HL-60 (cell line): ENCODE results near the gene NRL.

Source experiments
- DNase-seq, 2 experiments: peaks; one replicate each; pipeline ENCODE4 v3.0.0-alpha.2; 2010 to 2020; ENCODE audit warnings: low read depth in 1 of 2, low spot score in 1 of 2
- H3K27ac ChIP-seq: fragments of 250-450 bp; sonication (Bioruptor Pico); replicated peaks from 2 replicates; pipeline ENCODE4 v1.5.1; 2020; ENCODE audit warnings: mild to moderate bottlenecking, moderate library complexity
- H3K27me3 ChIP-seq: fragments of 250-450 bp; sonication (Bioruptor Pico); 2 replicates; pipeline ENCODE4 v1.5.1; 2021; ENCODE audit warnings: mild to moderate bottlenecking, moderate library complexity; ENCODE audit not compliant: insufficient read depth, poor library complexity, severe bottlenecking
- H3K4me3 ChIP-seq: replicated peaks from 2 replicates; pipeline ENCODE4 v1.5.1; 2011; ENCODE audit warnings: mild to moderate bottlenecking, control low read depth, low read length; ENCODE audit not compliant: insufficient read depth
- CTCF ChIP-seq: IDR thresholded peaks from one replicate; pipeline ENCODE4 v1.5.1; 2011; ENCODE audit warnings: low read length, control low read depth, inconsistent platforms; ENCODE audit not compliant: insufficient read depth
- GABPA ChIP-seq: IDR thresholded peaks from 2 replicates; pipeline ENCODE4 v1.6.1; 2012; ENCODE audit warnings: low read depth
- POLR2AphosphoS5 ChIP-seq: IDR thresholded peaks from 2 replicates; pipeline ENCODE4 v1.6.1; 2012; ENCODE audit warnings: low read depth
- SPI1 ChIP-seq: IDR thresholded peaks from 2 replicates; pipeline ENCODE4 v1.6.1; 2012; ENCODE audit warnings: low read depth, mild to moderate bottlenecking, borderline replicate concordance
- TF ChIP-seq, protein P1 (sequence below): IDR thresholded peaks from 2 replicates; pipeline ENCODE4 v1.6.1; 2012; ENCODE audit warnings: low read depth; ENCODE audit not compliant: insufficient replicate concordance

NRL gene

GRCh38 chr14:24095271-24096068, 19.3 kb downstream of the NRL start:
- H3K27me3 ChIP-seq, result no peaks in the 10 kb centered on the region
- TF ChIP-seq SPI1 (no peak), CTCF (no peak), GABPA (no peak), POLR2AphosphoS5 (0 out of 2 replicates have a peak, but pooled peaks have one; percentile 20)
- TF ChIP-seq, protein P1, sequence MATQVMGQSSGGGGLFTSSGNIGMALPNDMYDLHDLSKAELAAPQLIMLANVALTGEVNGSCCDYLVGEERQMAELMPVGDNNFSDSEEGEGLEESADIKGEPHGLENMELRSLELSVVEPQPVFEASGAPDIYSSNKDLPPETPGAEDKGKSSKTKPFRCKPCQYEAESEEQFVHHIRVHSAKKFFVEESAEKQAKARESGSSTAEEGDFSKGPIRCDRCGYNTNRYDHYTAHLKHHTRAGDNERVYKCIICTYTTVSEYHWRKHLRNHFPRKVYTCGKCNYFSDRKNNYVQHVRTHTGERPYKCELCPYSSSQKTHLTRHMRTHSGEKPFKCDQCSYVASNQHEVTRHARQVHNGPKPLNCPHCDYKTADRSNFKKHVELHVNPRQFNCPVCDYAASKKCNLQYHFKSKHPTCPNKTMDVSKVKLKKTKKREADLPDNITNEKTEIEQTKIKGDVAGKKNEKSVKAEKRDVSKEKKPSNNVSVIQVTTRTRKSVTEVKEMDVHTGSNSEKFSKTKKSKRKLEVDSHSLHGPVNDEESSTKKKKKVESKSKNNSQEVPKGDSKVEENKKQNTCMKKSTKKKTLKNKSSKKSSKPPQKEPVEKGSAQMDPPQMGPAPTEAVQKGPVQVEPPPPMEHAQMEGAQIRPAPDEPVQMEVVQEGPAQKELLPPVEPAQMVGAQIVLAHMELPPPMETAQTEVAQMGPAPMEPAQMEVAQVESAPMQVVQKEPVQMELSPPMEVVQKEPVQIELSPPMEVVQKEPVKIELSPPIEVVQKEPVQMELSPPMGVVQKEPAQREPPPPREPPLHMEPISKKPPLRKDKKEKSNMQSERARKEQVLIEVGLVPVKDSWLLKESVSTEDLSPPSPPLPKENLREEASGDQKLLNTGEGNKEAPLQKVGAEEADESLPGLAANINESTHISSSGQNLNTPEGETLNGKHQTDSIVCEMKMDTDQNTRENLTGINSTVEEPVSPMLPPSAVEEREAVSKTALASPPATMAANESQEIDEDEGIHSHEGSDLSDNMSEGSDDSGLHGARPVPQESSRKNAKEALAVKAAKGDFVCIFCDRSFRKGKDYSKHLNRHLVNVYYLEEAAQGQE, result no peak
- H3K4me3 ChIP-seq, result peak overlapping the region; percentile 82
- peak in 1 of 2 experiments; percentile 36 for DNase-seq
- peak overlapping the region; percentile 93 for H3K27ac ChIP-seq

GRCh38 chr14:24094841-24095270, 19.9 kb downstream of the NRL start:
- TF ChIP-seq, protein P1, result no peak
- TF ChIP-seq SPI1 (no peak), CTCF (no peak), GABPA (no peak), POLR2AphosphoS5 (no peak)
- peak overlapping the region; percentile 93 for H3K27ac ChIP-seq
- no peak for DNase-seq
- H3K27me3 ChIP-seq, result no peaks in the 10 kb centered on the region
- H3K4me3 ChIP-seq, result peak overlapping the region; percentile 82

- H3K27me3 ChIP-seq, result no peaks in the 10 kb centered on the region
- peak; percentile 78 to 92 for DNase-seq
- H3K27ac ChIP-seq, result peak within 1 kb of the TSS; percentile 93
- peak within 1 kb of the TSS; percentile 82 for H3K4me3 ChIP-seq
- TF ChIP-seq, protein P1, result no peak
- no peak for TF ChIP-seq CTCF
- peak; percentile 85 for TF ChIP-seq POLR2AphosphoS5
- TF ChIP-seq GABPA, result no peak
- TF ChIP-seq SPI1, result peak; percentile 90
Observed at GRCh38 chr14:24093901-24094840, 20.6 kb downstream of the NRL start, which contains the start of gene PCK2. PCK2 (plus strand) TSS chr14:24094311; CDS start chr14:24094406, 95 bp downstream.
